ENCODE results near the gene LY6G6C.

Gene LY6G6C

GRCh38 chr6:31676322-31676903 lies 45.1 kb downstream of the LY6G6C start:
- H3K79me2 ChIP-seq (ENCODE audit: insufficient read depth, low read length), result no peaks in the 10 kb centered on the region
- H3F3A ChIP-seq (ENCODE audit: insufficient read depth, low read length), result no peaks in the 10 kb centered on the region
- H3K27ac ChIP-seq (ENCODE audit: low read depth, low read length, poor library complexity, severe bottlenecking), result no peak overlapping the region
- H3K27me3 ChIP-seq (ENCODE audit: insufficient read depth, low read length), result no peaks in the 10 kb centered on the region
- no peak overlapping the region for H3K4me2 ChIP-seq (ENCODE audit: low read length)
- no peaks in the 10 kb centered on the region for H4K20me1 ChIP-seq (ENCODE audit: insufficient read depth, low read length)
- no peak overlapping the region for H2AFZ ChIP-seq (ENCODE audit: low read length)
- H3K36me3 ChIP-seq (ENCODE audit: insufficient read depth, low read length), result peaks cover 21% of the 10 kb centered on the region
- H3K9ac ChIP-seq (ENCODE audit: low read length), result no peak overlapping the region
- no peak for TF ChIP-seq EZH2 (IDR thresholded peaks at IDR 0.05; ENCODE audit: borderline replicate concordance, low read length)
- no peak for TF ChIP-seq CTCF (IDR thresholded peaks at IDR 0.05; ENCODE audit: low read length)
- peaks cover 14% of the 10 kb centered on the region for H3K4me1 ChIP-seq (ENCODE audit: insufficient read depth, low read length, severe bottlenecking)
- no peaks in the 10 kb centered on the region for H3K9me2 ChIP-seq (ENCODE audit: low read depth, low read length)
- no peak overlapping the region for H3K4me3 ChIP-seq (ENCODE audit: low read depth, low read length, poor library complexity, severe bottlenecking)
- H3K9me3 ChIP-seq (ENCODE audit: low read length), result no peaks in the 10 kb centered on the region

GRCh38 chr6:31669676-31670075 lies 51.9 kb downstream of the LY6G6C start, which contains the start of gene LY6G5B:
Gene LY6G5B (plus strand): TSS chr6:31669976. CDS start chr6:31670951, 975 bp downstream.
- H3F3A ChIP-seq (ENCODE audit: insufficient read depth, low read length), result no peaks in the 10 kb centered on the region
- TF ChIP-seq EZH2 (IDR thresholded peaks at IDR 0.05; ENCODE audit: borderline replicate concordance, low read length) (no peak), CTCF (IDR thresholded peaks at IDR 0.05; ENCODE audit: low read length) (no peak)
- no peak within 1 kb of the TSS for H3K4me2 ChIP-seq (ENCODE audit: low read length)
- H3K36me3 ChIP-seq (ENCODE audit: insufficient read depth, low read length), result peaks cover 76% of the 10 kb centered on the region
- H3K9me2 ChIP-seq (ENCODE audit: low read depth, low read length), result no peaks in the 10 kb centered on the region
- no peak within 1 kb of the TSS for H2AFZ ChIP-seq (ENCODE audit: low read length)
- H3K27me3 ChIP-seq (ENCODE audit: insufficient read depth, low read length), result no peaks in the 10 kb centered on the region
- H3K27ac ChIP-seq (ENCODE audit: low read depth, low read length, poor library complexity, severe bottlenecking), result no peak within 1 kb of the TSS
- H3K9me3 ChIP-seq (ENCODE audit: low read length), result no peaks in the 10 kb centered on the region
- no peak within 1 kb of the TSS for H3K4me3 ChIP-seq (ENCODE audit: low read depth, low read length, poor library complexity, severe bottlenecking)
- H3K79me2 ChIP-seq (ENCODE audit: insufficient read depth, low read length), result peaks cover 10% of the 10 kb centered on the region
- peaks cover 7% of the 10 kb centered on the region for H3K4me1 ChIP-seq (ENCODE audit: insufficient read depth, low read length, severe bottlenecking)
- H4K20me1 ChIP-seq (ENCODE audit: insufficient read depth, low read length), result no peaks in the 10 kb centered on the region
- no peak within 1 kb of the TSS for H3K9ac ChIP-seq (ENCODE audit: low read length)
